SK-N-SH treated with all-trans-retinoic acid at 6 μM for 48 hours (cell line): Measurements from ENCODE around the gene TLDC2.

Experiments
- ATAC-seq: fragments of 200-7000 bp; cut with Tn5 transposase; 3 replicates; pipeline ENCODE4 v1.9.1; 2020; ENCODE audit warnings: mild to moderate bottlenecking, moderate library complexity
- ARNTL ChIP-seq: fragments of 450-650 bp; formaldehyde crosslinking; IDR thresholded peaks from 2 replicates; pipeline ENCODE4 v1.5.0; 2020; ENCODE audit warnings: low read depth, mild to moderate bottlenecking, moderate library complexity, borderline replicate concordance
- CSDC2 ChIP-seq: fragments of 250-450 bp; sonication (Bioruptor Pico); IDR thresholded peaks from 2 replicates; pipeline ENCODE4 v1.5.0; 2020; ENCODE audit warnings: mild to moderate bottlenecking, moderate library complexity
- ESRRG ChIP-seq: fragments of 250-450 bp; sonication (Bioruptor Pico); IDR thresholded peaks from 2 replicates; pipeline ENCODE4 v1.6.1; 2021; ENCODE audit warnings: mild to moderate bottlenecking
- OSR1 ChIP-seq: fragments of 250-450 bp; sonication (Bioruptor Pico); IDR thresholded peaks from 2 replicates; pipeline ENCODE4 v1.8.0; 2022; ENCODE audit warnings: moderate library complexity, mild to moderate bottlenecking, inconsistent platforms
- PATZ1 ChIP-seq: fragments of 250-450 bp; sonication (Bioruptor Pico); IDR thresholded peaks from 2 replicates; pipeline ENCODE4 v1.8.0; 2020; ENCODE audit warnings: mild to moderate bottlenecking, moderate library complexity, borderline replicate concordance
- POU6F1 ChIP-seq: fragments of 250-450 bp; sonication (Bioruptor Pico); IDR thresholded peaks from 2 replicates; pipeline ENCODE4 v1.8.0; 2021; ENCODE audit warnings: low read depth, mild to moderate bottlenecking, moderate library complexity, borderline replicate concordance
- TCF4 ChIP-seq: fragments of 250-450 bp; sonication (Bioruptor Pico); IDR thresholded peaks from 2 replicates; pipeline ENCODE4 v1.8.0; 2021; ENCODE audit warnings: mild to moderate bottlenecking, moderate library complexity, borderline replicate concordance
- TOX ChIP-seq: fragments of 250-450 bp; sonication (Bioruptor Pico); IDR thresholded peaks from 2 replicates; pipeline ENCODE4 v1.8.0; 2021; ENCODE audit warnings: mild to moderate bottlenecking, moderate library complexity, borderline replicate concordance
- TSHZ2 ChIP-seq: fragments of 250-450 bp; sonication (Bioruptor Pico); IDR thresholded peaks from 2 replicates; pipeline ENCODE4 v1.5.0; 2020; ENCODE audit warnings: mild to moderate bottlenecking, moderate library complexity
- ZC3H10 ChIP-seq: fragments of 250-450 bp; sonication (Bioruptor Pico); IDR thresholded peaks from 2 replicates; pipeline ENCODE4 v1.5.1; 2021; ENCODE audit warnings: mild to moderate bottlenecking, moderate library complexity
- ZFP30 ChIP-seq: fragments of 450-650 bp; formaldehyde crosslinking; IDR thresholded peaks from 2 replicates; pipeline ENCODE4 v1.5.0; 2022; ENCODE audit warnings: mild to moderate bottlenecking, moderate library complexity
- ZNF565 ChIP-seq: fragments of 450-650 bp; formaldehyde crosslinking; conservative IDR thresholded peaks from 2 replicates; pipeline ENCODE4 v1.5.0; 2020; ENCODE audit warnings: low read depth, mild to moderate bottlenecking, moderate library complexity
- ZNF8 ChIP-seq: fragments of 450-650 bp; formaldehyde crosslinking; IDR thresholded peaks from 2 replicates; pipeline ENCODE4 v1.5.0; 2020; ENCODE audit warnings: mild to moderate bottlenecking, moderate library complexity

The TLDC2 gene

GRCh38 chr20:36859700-36860330 is 16.1 kb upstream of the TLDC2 start:
- TF ChIP-seq ZFP30 (CRISPR knock-in tag), result no peak
- ATAC-seq, result no peak

- TF ChIP-seq ESRRG (CRISPR knock-in tag), result no peak
- TF ChIP-seq POU6F1 (CRISPR knock-in tag), result no peak
- no peak for TF ChIP-seq TOX (CRISPR knock-in tag)
- TF ChIP-seq ZC3H10, result no peak
- no peak for ATAC-seq
Observed at GRCh38 chr20:36860339-36860738, 15.6 kb upstream of the TLDC2 start.

- TF ChIP-seq TCF4 (no peak), PATZ1 (no peak), TSHZ2 (no peak), POU6F1 (CRISPR knock-in tag) (no peak), ZNF565 (no peak), ZNF8 (CRISPR knock-in tag) (no peak)
- no peak for ATAC-seq
Observed at GRCh38 chr20:36860811-36861624, 14.9 kb upstream of the TLDC2 start.

GRCh38 chr20:36861625-36861874 is 14.4 kb upstream of the TLDC2 start:
- peak; percentile 3; the same call in 2 of the 3 replicates for ATAC-seq
- TF ChIP-seq ZFP30 (CRISPR knock-in tag), result no peak
- TF ChIP-seq ARNTL (CRISPR knock-in tag), result no peak
- TF ChIP-seq OSR1 (CRISPR knock-in tag), result no peak
- no peak for TF ChIP-seq ZC3H10
- no peak for TF ChIP-seq ESRRG (CRISPR knock-in tag)
- no peak for TF ChIP-seq TCF4

- no peak for TF ChIP-seq CSDC2 (CRISPR knock-in tag)
- no peak for TF ChIP-seq TOX (CRISPR knock-in tag)
- no peak for TF ChIP-seq ZNF565
- TF ChIP-seq ZFP30 (CRISPR knock-in tag), result no peak
- no peak for TF ChIP-seq ZC3H10
- peak; percentile 81 for ATAC-seq
Observed at GRCh38 chr20:36861875-36862801, 13.8 kb upstream of the TLDC2 start.
